Tongue (tissue), 3 donors: ENCODE measurements around the gene CAPZB. TPM values are rescaled to one million over a fixed set of nuclear protein-coding genes. Genes with fewer than 3 reads are reported as not detected.
"Not testable (repeated sequence)": the region's sequence is repeated elsewhere in the genome, so short reads cannot be mapped to it uniquely, and the experiment has no call there.

Experiments used
- DNase-seq: peaks from one replicate; pipeline ENCODE4 v3.0.0-alpha.2; 2015
- small RNA-seq: library from RNA; depleted of rRNA; stranded (forward); fragments of <200 nt; gene quantifications from one replicate; pipeline ENCODE3, GENCODE V24; 2014; ENCODE audit warnings: low replicate concordance
- total RNA-seq: library from RNA; depleted of rRNA; stranded (reverse); fragments of >200 nt; gene quantifications from one replicate; pipeline ENCODE4 v1.2.3, GENCODE V29; 2014

Gene CAPZB
- total RNA-seq, 1 donor from 2014 or later, result 140 TPM

DNA sequence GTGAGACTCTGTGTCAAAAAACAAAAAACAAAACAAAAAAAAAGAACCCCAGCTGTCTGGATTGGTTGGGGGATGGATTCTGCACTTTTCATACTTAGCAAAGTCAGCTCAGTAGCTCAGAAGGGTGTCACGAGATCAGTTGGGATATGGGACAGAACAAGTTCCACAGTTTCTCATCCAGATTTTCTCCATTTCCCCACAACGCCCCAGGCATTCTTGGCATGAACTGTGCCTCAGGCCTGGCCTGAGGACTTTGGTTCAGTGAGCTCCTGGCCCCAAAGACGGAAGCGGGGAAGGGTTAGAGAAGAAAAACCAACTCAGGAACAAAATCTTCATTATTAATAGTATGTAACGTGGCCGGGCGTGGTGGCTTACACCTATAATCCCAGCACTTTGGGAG is 175.3 kb downstream of the CAPZB start:
- DNase-seq, result no peak

DNA sequence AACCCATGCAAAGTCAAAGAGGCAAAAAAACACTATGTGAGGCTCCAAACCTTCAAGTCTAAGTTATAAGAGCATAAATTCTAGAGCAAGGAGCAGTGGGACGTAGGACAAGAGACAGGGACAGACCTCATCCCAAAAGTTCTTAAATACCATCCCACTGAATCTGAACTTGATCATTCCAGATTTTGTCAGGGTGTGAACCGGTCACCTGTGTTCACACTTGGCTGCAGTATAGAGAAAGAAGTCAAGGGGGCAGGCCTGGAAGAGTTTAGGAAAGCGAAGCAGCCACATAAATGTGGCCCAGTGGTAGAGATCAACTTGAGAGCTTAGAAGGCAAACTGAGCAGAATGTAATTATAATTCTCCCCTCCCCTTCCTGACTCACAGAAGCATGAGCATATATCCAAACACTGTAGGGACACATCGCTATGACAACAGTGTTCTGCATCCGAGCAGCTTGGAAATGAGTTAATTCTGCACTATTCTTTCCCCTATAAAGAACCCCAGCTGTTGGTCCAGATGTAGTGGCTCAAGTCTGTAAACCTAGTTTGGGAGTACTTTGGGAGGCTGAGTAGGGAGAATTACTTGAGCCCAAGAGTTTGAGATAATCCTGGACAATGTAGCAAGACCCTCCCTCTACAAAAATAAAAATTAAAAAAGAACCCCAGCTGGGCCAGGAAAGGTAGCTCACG is 176.1 kb downstream of the CAPZB start:
- peak; percentile 37 for DNase-seq

DNA sequence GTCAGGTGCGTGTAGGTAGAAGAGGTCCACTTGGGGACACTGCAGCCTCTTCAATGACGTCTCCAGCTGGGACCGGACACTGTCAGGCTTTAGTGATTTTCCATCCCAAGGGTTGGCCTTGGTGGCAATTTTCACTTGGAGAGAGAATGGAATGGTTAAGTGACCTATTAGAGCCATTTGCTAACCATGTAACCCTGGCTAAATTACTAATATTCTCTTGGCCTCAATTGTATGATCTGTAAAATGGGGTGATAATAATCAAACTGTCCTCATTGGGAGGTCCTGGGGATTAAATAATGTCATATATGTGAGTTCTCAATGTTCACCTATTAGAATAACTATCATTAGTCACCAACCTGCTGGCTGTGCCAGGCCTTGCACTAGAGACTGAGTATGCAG is 176.8 kb downstream of the CAPZB start:
- DNase-seq, result no peak

DNA sequence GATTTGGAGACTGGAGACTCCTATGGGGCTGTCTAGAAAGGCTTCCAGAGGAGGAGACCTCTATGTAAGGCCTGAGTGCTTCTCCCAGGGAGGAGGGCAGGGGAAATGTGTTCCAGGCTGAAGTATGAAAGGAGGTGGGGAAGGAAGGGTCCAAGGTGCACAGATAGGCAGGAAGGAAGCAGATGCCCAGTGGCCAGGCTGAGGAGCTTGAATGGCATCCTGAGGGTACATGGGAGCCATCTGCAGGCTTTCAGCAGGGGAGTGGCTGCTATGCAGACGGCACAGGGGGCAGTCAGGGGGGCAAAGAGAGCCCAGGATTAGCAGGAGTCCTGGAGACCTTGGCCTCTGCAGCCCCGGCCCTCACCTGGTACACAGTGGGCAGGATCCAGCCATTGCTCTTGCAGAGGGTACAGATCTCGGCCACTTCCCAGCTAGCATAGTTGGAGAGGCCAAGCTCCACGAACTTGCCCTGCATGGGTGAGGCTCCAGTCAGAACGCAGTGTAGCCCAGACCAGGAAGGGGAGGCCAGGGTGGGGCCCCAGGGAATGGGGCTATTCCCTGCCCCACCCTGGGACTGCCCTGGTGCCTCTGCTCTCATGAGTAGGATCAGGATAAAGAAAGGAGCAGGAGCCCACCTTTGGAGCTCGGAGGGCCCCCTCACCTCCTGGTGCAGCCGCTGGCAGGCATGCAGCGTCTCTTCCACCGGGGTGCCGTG is 177.4 kb downstream of the CAPZB start:
- DNase-seq, result no peak

DNA sequence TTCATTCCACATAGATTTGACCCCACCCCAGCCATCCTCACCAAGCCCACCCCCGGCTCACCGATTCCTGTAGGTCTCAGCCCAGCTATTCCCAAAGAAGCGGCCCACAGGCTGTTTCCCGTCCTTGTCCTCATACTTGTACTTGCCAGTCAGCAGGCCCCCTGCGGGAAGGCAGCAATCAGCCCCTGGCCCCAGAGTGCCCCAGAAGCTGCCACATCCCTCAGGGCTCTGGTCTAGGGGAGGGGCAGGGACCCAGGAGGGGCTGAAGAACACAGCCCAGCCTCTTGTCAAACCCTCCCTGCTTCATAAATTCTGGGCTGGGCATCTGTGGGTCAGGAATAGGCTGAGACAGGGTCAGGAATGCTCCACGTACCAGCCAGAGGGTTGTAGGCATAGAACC is 178.4 kb downstream of the CAPZB start:
- DNase-seq, result no peak

DNA sequence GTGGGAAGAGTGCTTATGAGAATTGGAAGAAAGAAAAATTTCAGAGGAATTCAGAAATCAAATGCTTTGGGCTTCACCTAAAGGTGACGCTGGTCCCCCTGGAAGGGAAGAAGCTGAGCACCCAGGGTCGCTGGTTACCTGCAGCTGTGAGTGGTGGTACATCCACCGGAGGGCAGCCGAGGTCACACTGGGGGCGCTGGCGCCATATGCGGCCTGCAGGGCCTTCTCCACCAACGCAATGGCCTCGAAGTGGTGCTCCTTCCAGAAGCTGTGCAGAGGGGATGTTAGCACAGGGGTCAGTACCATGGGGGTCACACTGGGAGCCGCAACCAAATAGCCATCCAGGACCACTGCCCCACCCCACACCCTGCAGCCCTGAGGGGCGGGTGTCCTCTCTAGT is 179.5 kb downstream of the CAPZB start:
- no peak for DNase-seq

DNA sequence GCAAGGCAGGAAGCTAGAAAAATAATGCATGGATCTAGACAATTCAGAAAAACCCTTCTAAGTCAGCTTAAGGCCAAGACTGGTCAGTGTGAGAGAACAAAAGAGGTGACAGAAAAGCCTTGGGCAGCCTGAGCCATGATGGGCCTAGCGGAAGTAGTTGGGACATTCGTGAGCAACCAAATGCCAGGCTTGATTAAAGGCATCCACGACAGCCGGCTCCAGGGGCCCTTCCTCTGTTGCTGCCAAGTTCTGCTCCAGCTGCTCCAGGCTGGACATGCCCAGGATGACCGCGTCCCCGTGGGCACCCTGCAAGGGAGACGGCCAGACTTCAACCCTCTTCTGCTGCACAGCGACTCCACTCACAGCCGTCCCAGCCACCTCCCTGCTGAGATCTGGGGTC is 181.3 kb downstream of the CAPZB start:
- not testable (repeated sequence) for DNase-seq

DNA sequence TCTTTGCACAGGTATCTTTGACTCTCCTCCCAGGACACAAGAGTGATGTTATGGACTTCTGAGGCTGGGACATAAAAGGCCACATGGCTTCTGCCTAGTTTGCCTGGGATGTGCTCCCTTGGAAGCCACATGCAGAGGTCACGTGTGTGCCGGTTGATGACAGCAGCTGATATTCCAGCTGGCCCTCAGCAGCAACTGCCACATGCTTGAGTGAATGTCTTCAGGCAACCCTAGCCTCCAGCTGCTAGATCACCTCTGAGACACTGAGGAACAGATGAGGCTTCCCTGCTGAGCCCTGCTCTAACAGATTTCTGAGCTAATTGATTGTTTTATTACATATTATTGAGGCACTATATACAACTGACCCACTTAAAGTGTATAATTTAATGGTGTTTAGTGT is 185.1 kb downstream of the CAPZB start:
- DNase-seq, result no peak

DNA sequence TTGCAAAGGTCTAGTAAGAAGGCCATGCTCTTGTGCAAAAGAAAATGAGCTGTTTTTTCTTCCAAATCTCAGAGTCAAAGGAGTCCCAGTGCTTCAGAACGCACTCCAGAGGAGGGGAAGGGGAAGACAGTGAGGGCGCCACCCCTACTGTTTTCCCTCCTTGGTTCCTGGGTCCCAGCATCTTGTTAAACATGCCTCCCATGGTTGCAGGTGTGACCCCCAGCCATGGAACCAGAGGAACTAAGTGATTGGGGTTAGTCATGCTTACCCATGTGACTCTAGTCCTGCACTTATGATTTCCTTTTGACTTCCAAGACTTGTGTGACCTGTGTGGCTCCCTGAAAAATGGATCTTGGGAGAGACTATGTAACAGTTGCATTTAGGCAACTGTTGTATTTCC is 190.7 kb downstream of the CAPZB start:
- no peak for DNase-seq

DNA sequence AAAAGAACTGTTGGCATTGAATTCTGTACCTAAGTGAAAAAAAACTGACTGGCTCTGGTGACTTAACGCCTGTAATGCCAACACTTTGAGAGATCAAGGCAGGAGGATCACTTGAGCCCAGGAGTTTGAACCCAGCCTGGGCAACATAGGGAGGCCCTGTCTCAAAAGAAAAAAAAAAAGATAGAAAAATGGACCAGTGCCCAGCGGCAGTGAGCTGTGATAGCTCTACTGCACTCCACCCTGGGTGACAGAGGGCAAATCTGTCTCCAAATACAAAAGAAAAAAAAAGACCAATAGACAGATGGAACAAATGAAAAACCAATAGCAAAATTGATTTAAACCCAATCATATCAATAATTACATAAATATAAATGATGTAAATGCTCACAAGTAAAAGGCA is 196.1 kb downstream of the CAPZB start:
- no peak for DNase-seq

Small RNAs within 50 kb of the gene (small RNA-seq; reads per million reads assigned to genes)
- gene RN7SL277P (not detected), gene RNU4-28P (not detected), gene RNU6-1099P (not detected)

Other genes starting within 250 kb of the CAPZB start
- 38.2 TPM for gene EMC1, start 234.0 kb downstream of the CAPZB start, total RNA-seq
- 16.1 TPM for gene MRTO4, start 233.7 kb downstream of the CAPZB start, total RNA-seq
- gene AKR7A3, start 196.8 kb downstream of the CAPZB start, total RNA-seq, result 1.3 TPM
- gene AKR7A2, start 173.4 kb downstream of the CAPZB start, total RNA-seq, result 61.6 TPM
- gene SLC66A1, start 173.2 kb downstream of the CAPZB start, total RNA-seq, result 8.6 TPM
- gene NBL1, start 158.8 kb upstream of the CAPZB start, total RNA-seq, result 29.5 TPM
- gene HTR6, start 179.3 kb upstream of the CAPZB start, total RNA-seq, result not detected